Body of pancreas (tissue), 4 donors: ENCODE results near the gene KIRREL3. TPM values are rescaled to one million over a fixed set of nuclear protein-coding genes. Genes with fewer than 3 reads are reported as not detected.

Experiments
- ATAC-seq: fragments of 150-250 bp; one replicate; pipeline ENCODE4 v1.9.1; 2016
- DNase-seq, 4 donors: peaks; one replicate each; pipeline ENCODE4 v3.0.0-alpha.2; 2019
- H3K27ac ChIP-seq, 4 donors: fragments of 200-600 bp; sonication (generic); 1 replicate in 3 of 4; 2 replicates in 1 of 4; pipeline versions ENCODE4 v1.5.1 to v1.6.1; 2016 to 2019; ENCODE audit warnings: mild to moderate bottlenecking in 1 of 4, mixed read lengths in 1 of 4, moderate library complexity in 1 of 4
- H3K27me3 ChIP-seq, 2 donors: fragments of 200-600 bp; sonication (generic); one replicate each; pipeline ENCODE4 v1.6.0; 2016; ENCODE audit warnings: mild to moderate bottlenecking in 1 of 2
- H3K36me3 ChIP-seq, 2 donors: fragments of 200-600 bp; sonication (generic); replicated peaks in 1 of 2; 2 replicates each; pipeline ENCODE4 v1.5.1; 2016; ENCODE audit warnings: low read depth in 2 of 2; ENCODE audit not compliant: insufficient read depth in 1 of 2
- H3K4me1 ChIP-seq: fragments of 200-600 bp; sonication (generic); one replicate; pipeline ENCODE4 v1.6.0; 2016
- H3K4me3 ChIP-seq, 2 donors: fragments of 200-600 bp; sonication (generic); 1 replicate in 1 of 2; 2 replicates in 1 of 2; pipeline ENCODE4 v1.5.1; 2016 to 2019
- H3K9me3 ChIP-seq, 3 donors: fragments of 200-600 bp; sonication (generic); 1 replicate in 2 of 3; 2 replicates in 1 of 3; pipeline ENCODE4 v1.5.1; 2016
- CTCF ChIP-seq, 7 experiments: fragments of 450-650 bp in 4 of 7; fragments of 200-600 bp in 3 of 7; sonication (generic) in 3 of 7; IDR thresholded peaks; one replicate each; pipeline ENCODE4 v1.5.1; 2016 to 2019; ENCODE audit warnings: antibody characterized with exemption in 7 of 7
- POLR2A ChIP-seq, 3 donors: fragments of 450-650 bp; IDR thresholded peaks; one replicate each; pipeline ENCODE4 v1.6.1; 2016; ENCODE audit warnings: antibody characterized with exemption in 3 of 3, mild to moderate bottlenecking in 2 of 3
- WGBS, 2 donors: methylation state at CpG; one replicate each; pipeline ENCODE4 v1.1.5; 2017; 5-methylcytosine and 5-hydroxymethylcytosine counted together
- intact Hi-C: fragments of 100-400 bp; cut with DNase I; formaldehyde crosslinking; loops from one replicate; pipeline ENCODE4 v1.15.1; 2023
- total RNA-seq, 2 donors: library from RNA; depleted of rRNA; stranded (reverse); fragments of >200 nt; gene quantifications; one replicate each; pipeline ENCODE4 v1.1.0, GENCODE V29; 2016

Gene KIRREL3
- total RNA-seq, 2 donors from 2014 or later = 0.26 TPM; not detected in 1

GRCh38 chr11:126430581-126431335, 569.8 kb downstream of the KIRREL3 start:
- intact Hi-C loops = loop anchor here (10.0 kb wide), 1 partner anchor 914 kb away; no protein-coding TSS in a partner anchor
- no peak for ATAC-seq
- no peak overlapping the region for H3K27ac ChIP-seq

GRCh38 chr11:126426820-126427749, 573.5 kb downstream of the KIRREL3 start:
- TF ChIP-seq CTCF (IDR thresholded peaks at IDR 0.05) = no peak
- no peak for TF ChIP-seq POLR2A (IDR thresholded peaks at IDR 0.05)
- no peak for DNase-seq
- H3K27ac ChIP-seq = no peak overlapping the region
- intact Hi-C loops = no loop called here
- no peaks in the 10 kb centered on the region for H3K9me3 ChIP-seq
- no peaks in the 10 kb centered on the region for H3K27me3 ChIP-seq
- H3K4me3 ChIP-seq = no peak overlapping the region
- ATAC-seq = no peak
- peaks cover 6% of the 10 kb centered on the region for H3K4me1 ChIP-seq
- H3K36me3 ChIP-seq = no peaks in the 10 kb centered on the region
- WGBS, 2 donors = 73% methylated on average over 14 of the region's 14 CpGs

More at GRCh38 chr11:126430581-126431335, 569.8 kb downstream of the KIRREL3 start:
- Histone ChIP-seq H3K36me3 (no peaks in the 10 kb centered on the region), H3K27me3 (no peaks in the 10 kb centered on the region), H3K9me3 (no peaks in the 10 kb centered on the region), H3K4me1 (no peaks in the 10 kb centered on the region), H3K4me3 (no peak overlapping the region)
- DNase-seq = no peak
- TF ChIP-seq POLR2A (IDR thresholded peaks at IDR 0.05) (no peak), CTCF (IDR thresholded peaks at IDR 0.05) (no peak)
- WGBS, 2 donors = 79 to 80% methylated on average over 10 of the region's 10 CpGs

- intact Hi-C loops = no loop called here
- peaks cover 9% of the 10 kb centered on the region for H3K4me1 ChIP-seq
- TF ChIP-seq POLR2A (IDR thresholded peaks at IDR 0.05) (no peak), CTCF (IDR thresholded peaks at IDR 0.05) (no peak)
- H3K27ac ChIP-seq = no peak overlapping the region
- DNase-seq (no peak), ATAC-seq (no peak)
- H3K36me3 ChIP-seq = no peaks in the 10 kb centered on the region
- no peaks in the 10 kb centered on the region for H3K27me3 ChIP-seq
- no peak overlapping the region for H3K4me3 ChIP-seq
- no peaks in the 10 kb centered on the region for H3K9me3 ChIP-seq
- WGBS, 2 donors = 80 to 84% methylated on average over 3 of the region's 3 CpGs
Observed at GRCh38 chr11:126426106-126426505, 574.5 kb downstream of the KIRREL3 start.

- no peaks in the 10 kb centered on the region for H3K36me3 ChIP-seq
- DNase-seq = no peak
- no peak overlapping the region for H3K27ac ChIP-seq
- no peak for TF ChIP-seq CTCF (IDR thresholded peaks at IDR 0.05)
- no peak for TF ChIP-seq POLR2A (IDR thresholded peaks at IDR 0.05)
- H3K9me3 ChIP-seq = no peaks in the 10 kb centered on the region
- no peaks in the 10 kb centered on the region for H3K27me3 ChIP-seq
- ATAC-seq = no peak
- peaks cover 12% of the 10 kb centered on the region for H3K4me1 ChIP-seq
- intact Hi-C loops = no loop called here
- 56 to 64% methylated on average over 12 to 21 of the region's 30 CpGs for WGBS, 2 donors
- H3K4me3 ChIP-seq = no peak overlapping the region
Observed at GRCh38 chr11:126424471-126425039, 576.0 kb downstream of the KIRREL3 start.
